OCI-LY3 (cell line): ENCODE measurements around the gene WDR4.

Experiments used
- EZH2phosphoT487 ChIP-seq: fragments of 200-600 bp; shearing (Covaris generic); IDR thresholded peaks from 2 replicates; pipeline ENCODE4 v1.6.1; 2018; ENCODE audit warnings: antibody characterized with exemption, mixed run types, low read depth
- TF ChIP-seq, protein P1 (sequence below): fragments of 200-600, 300-600 bp; sonication (generic); IDR thresholded peaks from 2 replicates; pipeline ENCODE4 v1.5.1; 2014; ENCODE audit warnings: antibody characterized with exemption, low read length, low read depth

DNA sequence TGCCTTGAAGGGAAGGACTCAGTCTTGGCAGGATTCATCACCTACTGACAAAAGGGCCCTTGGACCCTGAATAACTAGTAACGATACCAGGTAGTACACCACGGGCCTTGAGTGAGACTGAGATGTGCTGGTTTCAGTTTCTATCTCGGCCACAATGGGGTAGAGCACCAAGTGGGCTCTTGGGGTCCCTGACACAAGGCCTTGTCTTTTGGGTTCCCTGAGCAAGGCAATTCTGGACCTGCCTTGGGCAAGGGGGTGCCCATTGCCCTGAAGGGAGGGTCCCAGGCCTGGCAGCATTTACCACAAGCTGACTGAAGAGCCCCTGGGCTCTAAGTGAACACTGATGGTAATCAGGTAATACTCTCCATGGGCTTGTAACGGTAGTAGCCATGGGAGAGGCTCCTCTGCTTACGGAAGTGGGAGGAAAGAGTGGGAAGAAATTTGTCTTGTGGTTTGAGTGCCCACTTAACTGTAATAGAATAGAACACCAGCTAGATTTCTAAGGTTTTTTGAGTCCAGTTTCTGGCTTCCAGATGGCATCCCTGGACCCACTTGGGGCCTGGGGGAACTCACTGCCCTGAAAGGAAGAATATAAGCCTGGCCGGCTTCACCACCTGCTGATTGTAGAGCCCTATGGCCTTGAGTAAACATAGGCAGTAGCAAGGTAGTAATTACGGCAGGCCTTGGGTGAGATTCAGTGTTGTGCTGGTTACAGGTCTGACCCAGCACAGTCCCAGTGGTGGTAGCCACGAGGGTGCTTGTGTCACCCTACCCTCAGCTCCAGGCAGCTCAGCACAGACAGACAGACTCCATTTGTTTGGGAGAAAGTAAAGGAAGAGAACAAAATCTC lies 58.5 kb downstream of the WDR4 start:
- TF ChIP-seq, protein P1, sequence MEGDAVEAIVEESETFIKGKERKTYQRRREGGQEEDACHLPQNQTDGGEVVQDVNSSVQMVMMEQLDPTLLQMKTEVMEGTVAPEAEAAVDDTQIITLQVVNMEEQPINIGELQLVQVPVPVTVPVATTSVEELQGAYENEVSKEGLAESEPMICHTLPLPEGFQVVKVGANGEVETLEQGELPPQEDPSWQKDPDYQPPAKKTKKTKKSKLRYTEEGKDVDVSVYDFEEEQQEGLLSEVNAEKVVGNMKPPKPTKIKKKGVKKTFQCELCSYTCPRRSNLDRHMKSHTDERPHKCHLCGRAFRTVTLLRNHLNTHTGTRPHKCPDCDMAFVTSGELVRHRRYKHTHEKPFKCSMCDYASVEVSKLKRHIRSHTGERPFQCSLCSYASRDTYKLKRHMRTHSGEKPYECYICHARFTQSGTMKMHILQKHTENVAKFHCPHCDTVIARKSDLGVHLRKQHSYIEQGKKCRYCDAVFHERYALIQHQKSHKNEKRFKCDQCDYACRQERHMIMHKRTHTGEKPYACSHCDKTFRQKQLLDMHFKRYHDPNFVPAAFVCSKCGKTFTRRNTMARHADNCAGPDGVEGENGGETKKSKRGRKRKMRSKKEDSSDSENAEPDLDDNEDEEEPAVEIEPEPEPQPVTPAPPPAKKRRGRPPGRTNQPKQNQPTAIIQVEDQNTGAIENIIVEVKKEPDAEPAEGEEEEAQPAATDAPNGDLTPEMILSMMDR, result no peak
- no peak for TF ChIP-seq EZH2phosphoT487
